ENCODE measurements around the gene VSIG1. TPM values are rescaled to one million over a fixed set of nuclear protein-coding genes. Genes with fewer than 3 reads are reported as not detected.

VSIG1 gene
- total RNA-seq, 1 donor from 2014 or later = not detected

- no peak for DNase-seq (ENCODE audit: low spot score)
These were observed 19.1 kb downstream of the VSIG1 start for GRCh38 chrX:108064001-108064400.

GRCh38 chrX:108064613-108065012, 19.7 kb downstream of the VSIG1 start:
- no peak for DNase-seq (ENCODE audit: low spot score)

GRCh38 chrX:108068121-108068520, 23.3 kb downstream of the VSIG1 start:
- no peak for DNase-seq (ENCODE audit: low spot score)

GRCh38 chrX:108070891-108071290, 26.0 kb downstream of the VSIG1 start:
- DNase-seq (ENCODE audit: low spot score) = no peak

- no peak for DNase-seq (ENCODE audit: low spot score)
These were observed 26.7 kb downstream of the VSIG1 start for GRCh38 chrX:108071578-108071977.

GRCh38 chrX:108072746-108073145, 27.9 kb downstream of the VSIG1 start:
- DNase-seq (ENCODE audit: low spot score) = no peak

- no peak for DNase-seq (ENCODE audit: low spot score)
These were observed 36.2 kb downstream of the VSIG1 start for GRCh38 chrX:108081110-108081509.

- DNase-seq (ENCODE audit: low spot score) = no peak
These were observed 42.9 kb downstream of the VSIG1 start for GRCh38 chrX:108087792-108088191.

GRCh38 chrX:108088511-108088910, 43.6 kb downstream of the VSIG1 start:
- DNase-seq (ENCODE audit: low spot score) = no peak

GRCh38 chrX:108090491-108091263, 45.8 kb downstream of the VSIG1 start:
- DNase-seq (ENCODE audit: low spot score) = no peak

- peak; percentile 96 for DNase-seq (ENCODE audit: low spot score)
These were observed 46.5 kb downstream of the VSIG1 start, which contains the start of the genes ATG4A and PSMD10 for GRCh38 chrX:108091264-108091877. TSS of gene ATG4A (plus strand) at chrX:108091778. CDS start at chrX:108091827, 49 bp downstream. TSS of gene PSMD10 (minus strand) at chrX:108091542. CDS start at chrX:108091520, 22 bp downstream.

- DNase-seq (ENCODE audit: low spot score) = no peak
These were observed 47.0 kb downstream of the VSIG1 start for GRCh38 chrX:108091878-108092291.

- no peak for DNase-seq (ENCODE audit: low spot score)
These were observed 52.5 kb downstream of the VSIG1 start for GRCh38 chrX:108097380-108097779.

GRCh38 chrX:108105473-108105872, 60.6 kb downstream of the VSIG1 start:
- no peak for DNase-seq (ENCODE audit: low spot score)

GRCh38 chrX:108114541-108114940, 69.7 kb downstream of the VSIG1 start:
- no peak for DNase-seq (ENCODE audit: low spot score)

- DNase-seq (ENCODE audit: low spot score) = no peak
These were observed 73.1 kb downstream of the VSIG1 start for GRCh38 chrX:108117988-108118387.

GRCh38 chrX:108121291-108121690, 76.4 kb downstream of the VSIG1 start:
- no peak for DNase-seq (ENCODE audit: low spot score)

- DNase-seq (ENCODE audit: low spot score) = no peak
These were observed 77.9 kb downstream of the VSIG1 start for GRCh38 chrX:108122748-108123147.

- DNase-seq (ENCODE audit: low spot score) = no peak
These were observed 78.9 kb downstream of the VSIG1 start for GRCh38 chrX:108123591-108124366.

GRCh38 chrX:108126661-108127060, 81.8 kb downstream of the VSIG1 start:
- DNase-seq (ENCODE audit: low spot score) = no peak

GRCh38 chrX:108127152-108127551, 82.3 kb downstream of the VSIG1 start:
- DNase-seq (ENCODE audit: low spot score) = no peak

Measured in mesenteric fat pad (tissue), 1 donor.